ENCODE data around the gene WASF3. TPM values are rescaled to one million over a fixed set of nuclear protein-coding genes. Genes with fewer than 3 reads are reported as not detected.
A peak's percentile ranks its signal among the peaks of the same experiment; 100 is the strongest.
"Not testable (repeated sequence)": the region's sequence is repeated elsewhere in the genome, so short reads cannot be mapped to it uniquely, and the experiment has no call there.

WASF3 gene
- total and polyA plus RNA-seq, 3 experiments from 2014 or later = 0.20 to 0.24 TPM; not detected in 1

GRCh38 chr13:26721251-26722121, 164.0 kb downstream of the WASF3 start:
- Mint-ChIP-seq H3K27me3 (no peaks in the 10 kb centered on the region), H3K9me3 (no peaks in the 10 kb centered on the region), H3K36me3 (no peaks in the 10 kb centered on the region), H3K27ac (peak overlapping the region; percentile 45 to 95 (median 76)), H3K4me3 (peak overlapping the region; percentile 64 to 91 (median 87)), H3K4me1 (peaks cover 27 to 35% (median 33%) of the 10 kb centered on the region in 3 donors)
- peaks cover 23% of the 10 kb centered on the region for H3K4me1 ChIP-seq (ENCODE audit: insufficient read depth, low read length)
- H3K27me3 ChIP-seq (ENCODE audit: insufficient read depth, low read length, poor library complexity, severe bottlenecking) = no peaks in the 10 kb centered on the region
- ChIA-PET POLR2A (interaction anchor here (0.7 kb wide), 1 partner anchor 712 kb away, joined by 3 read pairs; no protein-coding TSS in a partner anchor), CTCF (interaction anchor here (1.1 to 1.3 kb wide), 2 partner anchors 23 kb away, joined by 3 to 7 read pairs; no protein-coding TSS in a partner anchor)
- H3K9me3 ChIP-seq (ENCODE audit: low read length) = no peaks in the 10 kb centered on the region
- H3K36me3 ChIP-seq (ENCODE audit: insufficient read depth, low read length) = no peaks in the 10 kb centered on the region
- H3K4me3 ChIP-seq (ENCODE audit: low read length) = peak overlapping the region; percentile 48
- no peak overlapping the region for H3K27ac ChIP-seq (ENCODE audit: low read depth, low read length)
- peak in 4 of 5 donors; percentile 3 to 44 (median 28) for DNase-seq

- Mint-ChIP-seq H3K9me3 (no peaks in the 10 kb centered on the region), H3K27ac (peak overlapping the region in 7 of 8 donors; percentile 20 to 95 (median 76)), H3K4me1 (peaks cover 27 to 35% (median 33%) of the 10 kb centered on the region in 3 donors), H3K4me3 (peak overlapping the region; percentile 47 to 91 (median 87)), H3K27me3 (no peaks in the 10 kb centered on the region), H3K36me3 (no peaks in the 10 kb centered on the region)
- no peaks in the 10 kb centered on the region for H3K27me3 ChIP-seq (ENCODE audit: insufficient read depth, low read length, poor library complexity, severe bottlenecking)
- no peak for DNase-seq
- CTCF ChIA-PET = interaction anchor here (1.3 kb wide), 1 partner anchor 24 kb away, joined by 3 read pairs; no protein-coding TSS in a partner anchor
- peak overlapping the region; percentile 48 for H3K4me3 ChIP-seq (ENCODE audit: low read length)
- H3K27ac ChIP-seq (ENCODE audit: low read depth, low read length) = no peak overlapping the region
- peaks cover 23% of the 10 kb centered on the region for H3K4me1 ChIP-seq (ENCODE audit: insufficient read depth, low read length)
- H3K9me3 ChIP-seq (ENCODE audit: low read length) = no peaks in the 10 kb centered on the region
- H3K36me3 ChIP-seq (ENCODE audit: insufficient read depth, low read length) = no peaks in the 10 kb centered on the region
- POLR2A ChIA-PET = no interaction called here
These were observed 164.8 kb downstream of the WASF3 start for GRCh38 chr13:26722321-26722720.

- CTCF ChIA-PET; H3K27ac ChIP-seq (ENCODE audit: low read depth, low read length); H3K36me3 Mint-ChIP-seq; H3K9me3 Mint-ChIP-seq; H3K36me3 ChIP-seq (ENCODE audit: insufficient read depth, low read length); H3K27me3 ChIP-seq (ENCODE audit: insufficient read depth, low read length, poor library complexity, severe bottlenecking); DNase-seq; H3K27ac Mint-ChIP-seq; H3K4me3 Mint-ChIP-seq; H3K27me3 Mint-ChIP-seq; POLR2A ChIA-PET; H3K9me3 ChIP-seq (ENCODE audit: low read length); H3K4me3 ChIP-seq (ENCODE audit: low read length): not testable (repeated sequence)
- H3K4me1 Mint-ChIP-seq = peaks cover 27 to 34% (median 33%) of the 10 kb centered on the region in 3 donors
- peaks cover 23% of the 10 kb centered on the region for H3K4me1 ChIP-seq (ENCODE audit: insufficient read depth, low read length)
These were observed 166.1 kb downstream of the WASF3 start for GRCh38 chr13:26723620-26724019.

- Mint-ChIP-seq H3K27ac (no peak overlapping the region), H3K4me1 (peaks cover 10 to 13% (median 10%) of the 10 kb centered on the region in 3 donors), H3K4me3 (no peak overlapping the region), H3K36me3 (peaks cover 0 to 4% (median 1%) of the 10 kb centered on the region in 3 donors), H3K9me3 (no peaks in the 10 kb centered on the region), H3K27me3 (peaks cover 0 to 4% of the 10 kb centered on the region in 2 donors)
- Histone ChIP-seq H3K4me1 (ENCODE audit: insufficient read depth, low read length) (peaks cover 10% of the 10 kb centered on the region), H3K27ac (ENCODE audit: low read depth, low read length) (no peak overlapping the region), H3K4me3 (ENCODE audit: low read length) (no peak overlapping the region), H3K9me3 (ENCODE audit: low read length) (no peaks in the 10 kb centered on the region), H3K27me3 (ENCODE audit: insufficient read depth, low read length, poor library complexity, severe bottlenecking) (no peaks in the 10 kb centered on the region), H3K36me3 (ENCODE audit: insufficient read depth, low read length) (no peaks in the 10 kb centered on the region)
- POLR2A ChIA-PET = no interaction called here
- no peak for DNase-seq
- CTCF ChIA-PET = no interaction called here
These were observed 169.2 kb downstream of the WASF3 start for GRCh38 chr13:26726684-26727083.

- Mint-ChIP-seq H3K4me3 (no peak overlapping the region), H3K9me3 (no peaks in the 10 kb centered on the region), H3K4me1 (peaks cover 6 to 8% (median 6%) of the 10 kb centered on the region in 3 donors), H3K27ac (peak overlapping the region in 1 of 8 donors; percentile 33), H3K27me3 (peaks cover 0 to 4% of the 10 kb centered on the region in 2 donors), H3K36me3 (peaks cover 0 to 4% (median 1%) of the 10 kb centered on the region in 3 donors)
- Histone ChIP-seq H3K36me3 (ENCODE audit: insufficient read depth, low read length) (no peaks in the 10 kb centered on the region), H3K27me3 (ENCODE audit: insufficient read depth, low read length, poor library complexity, severe bottlenecking) (no peaks in the 10 kb centered on the region), H3K27ac (ENCODE audit: low read depth, low read length) (no peak overlapping the region), H3K9me3 (ENCODE audit: low read length) (no peaks in the 10 kb centered on the region), H3K4me1 (ENCODE audit: insufficient read depth, low read length) (peaks cover 5% of the 10 kb centered on the region), H3K4me3 (ENCODE audit: low read length) (no peak overlapping the region)
- POLR2A ChIA-PET = no interaction called here
- DNase-seq = no peak
- CTCF ChIA-PET = no interaction called here
These were observed 169.6 kb downstream of the WASF3 start for GRCh38 chr13:26727122-26727521.

GRCh38 chr13:26727633-26728032, 170.2 kb downstream of the WASF3 start:
- no peak overlapping the region for H3K27ac ChIP-seq (ENCODE audit: low read depth, low read length)
- POLR2A ChIA-PET = no interaction called here
- Mint-ChIP-seq H3K4me3 (no peak overlapping the region), H3K27me3 (peaks cover 0 to 4% of the 10 kb centered on the region in 2 donors), H3K9me3 (no peaks in the 10 kb centered on the region), H3K27ac (no peak overlapping the region), H3K36me3 (peaks cover 0 to 4% (median 1%) of the 10 kb centered on the region in 3 donors), H3K4me1 (peaks cover under 1 to 3% (median 1%) of the 10 kb centered on the region in 3 donors)
- no peaks in the 10 kb centered on the region for H3K36me3 ChIP-seq (ENCODE audit: insufficient read depth, low read length)
- no peaks in the 10 kb centered on the region for H3K9me3 ChIP-seq (ENCODE audit: low read length)
- no peak overlapping the region for H3K4me3 ChIP-seq (ENCODE audit: low read length)
- H3K4me1 ChIP-seq (ENCODE audit: insufficient read depth, low read length) = peaks cover under 1% of the 10 kb centered on the region
- CTCF ChIA-PET = no interaction called here
- no peaks in the 10 kb centered on the region for H3K27me3 ChIP-seq (ENCODE audit: insufficient read depth, low read length, poor library complexity, severe bottlenecking)
- no peak for DNase-seq

GRCh38 chr13:26735677-26736076, 178.2 kb downstream of the WASF3 start:
- Histone ChIP-seq H3K9me3 (ENCODE audit: low read length) (no peaks in the 10 kb centered on the region), H3K4me3 (ENCODE audit: low read length) (no peak overlapping the region), H3K4me1 (ENCODE audit: insufficient read depth, low read length) (no peaks in the 10 kb centered on the region), H3K36me3 (ENCODE audit: insufficient read depth, low read length) (no peaks in the 10 kb centered on the region), H3K27me3 (ENCODE audit: insufficient read depth, low read length, poor library complexity, severe bottlenecking) (no peaks in the 10 kb centered on the region), H3K27ac (ENCODE audit: low read depth, low read length) (no peak overlapping the region)
- CTCF ChIA-PET = interaction anchor here (1.3 kb wide), 1 partner anchor 36 kb away, joined by 3 read pairs; no protein-coding TSS in a partner anchor
- POLR2A ChIA-PET = no interaction called here
- no peaks in the 10 kb centered on the region for H3K4me1 Mint-ChIP-seq
- no peak overlapping the region for H3K4me3 Mint-ChIP-seq
- no peak overlapping the region for H3K27ac Mint-ChIP-seq
- peaks cover 13 to 28% of the 10 kb centered on the region in 2 donors for H3K27me3 Mint-ChIP-seq
- H3K9me3 Mint-ChIP-seq = peaks cover 16 to 29% (median 23%) of the 10 kb centered on the region in 5 donors
- peaks cover 2 to 23% (median 3%) of the 10 kb centered on the region in 3 donors for H3K36me3 Mint-ChIP-seq
- no peak for DNase-seq
